ENCODE results near the gene BMP8A.
"Not testable (repeated sequence)": the region's sequence is repeated elsewhere in the genome, so short reads cannot be mapped to it uniquely, and the experiment has no call there.

BMP8A gene

GRCh38 chr1:39507230-39507928 is 15.9 kb downstream of the BMP8A start:
- no peak for DNase-seq

DNA sequence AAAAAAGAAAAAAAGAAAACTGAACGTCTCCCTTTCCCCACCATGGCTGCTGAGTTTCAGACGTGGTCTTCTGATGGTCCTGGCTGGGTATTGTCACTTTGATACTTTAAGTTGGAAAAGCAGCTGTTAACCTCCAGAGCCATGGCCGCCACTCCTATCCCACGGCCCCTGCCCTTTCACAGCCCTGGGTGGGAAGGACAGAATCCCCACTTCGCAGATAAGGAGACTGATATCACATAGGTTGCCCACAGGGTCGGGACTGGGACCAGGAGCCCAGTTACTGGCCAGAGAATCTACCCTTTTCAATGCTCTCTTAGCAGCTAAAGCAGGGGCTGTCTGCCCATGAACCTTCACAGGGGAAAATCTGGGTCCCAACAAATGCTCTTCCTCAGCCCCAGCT is 16.8 kb downstream of the BMP8A start:
- DNase-seq, result no peak

- DNase-seq, result no peak
Measured at GRCh38 chr1:39508857-39509305, 17.4 kb downstream of the BMP8A start.

- DNase-seq, result no peak
Measured at GRCh38 chr1:39509360-39510009, 18.0 kb downstream of the BMP8A start.

DNA sequence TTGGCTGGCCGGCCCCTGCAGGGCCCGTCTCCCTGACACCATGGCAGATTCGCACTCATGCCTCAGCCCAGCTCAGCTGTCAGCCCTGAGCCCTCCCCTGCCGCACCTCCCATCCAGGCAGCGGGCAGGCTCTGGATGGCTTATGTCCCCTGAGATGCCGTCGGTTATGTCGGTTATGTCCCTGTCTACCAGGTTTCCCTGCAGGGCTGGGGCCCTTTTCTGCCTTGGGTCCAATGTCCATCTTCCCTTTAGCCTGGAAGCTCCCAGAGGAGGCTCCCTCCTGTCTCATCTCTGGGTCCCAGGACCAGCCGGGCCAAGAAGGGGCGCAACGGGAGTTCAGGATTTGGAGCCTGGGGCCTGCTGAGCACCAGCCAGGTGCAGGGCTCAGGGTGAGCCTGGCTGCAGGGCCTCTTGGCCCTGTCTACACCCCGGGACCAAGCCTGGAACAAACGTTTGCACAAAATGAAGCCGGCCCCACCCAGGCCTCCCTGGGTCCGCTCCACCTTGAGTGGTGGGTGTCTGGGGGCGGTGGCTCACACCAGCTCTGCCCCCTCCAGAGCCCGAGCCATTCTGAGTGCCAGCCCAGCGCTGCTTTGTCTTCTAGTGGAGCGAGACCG is 19.2 kb downstream of the BMP8A start:
- not testable (repeated sequence) for DNase-seq

DNA sequence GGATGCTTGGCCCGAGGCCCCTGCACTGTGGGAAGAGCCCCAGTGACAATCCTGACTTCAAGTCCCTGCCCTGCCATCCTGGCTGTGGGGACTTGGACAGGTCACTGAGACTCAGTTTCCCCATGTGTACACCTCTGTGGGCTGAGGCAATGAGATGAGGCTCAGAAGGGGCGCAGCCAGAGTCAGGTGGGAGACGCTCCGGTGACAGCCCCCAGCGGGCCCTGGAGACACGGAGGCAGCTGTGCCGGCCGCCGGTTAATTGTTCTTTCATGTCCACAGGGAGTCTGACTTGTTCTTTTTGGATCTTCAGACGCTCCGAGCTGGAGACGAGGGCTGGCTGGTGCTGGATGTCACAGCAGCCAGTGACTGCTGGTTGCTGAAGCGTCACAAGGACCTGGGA is 20.0 kb downstream of the BMP8A start:
- DNase-seq, result not testable (repeated sequence)

DNA sequence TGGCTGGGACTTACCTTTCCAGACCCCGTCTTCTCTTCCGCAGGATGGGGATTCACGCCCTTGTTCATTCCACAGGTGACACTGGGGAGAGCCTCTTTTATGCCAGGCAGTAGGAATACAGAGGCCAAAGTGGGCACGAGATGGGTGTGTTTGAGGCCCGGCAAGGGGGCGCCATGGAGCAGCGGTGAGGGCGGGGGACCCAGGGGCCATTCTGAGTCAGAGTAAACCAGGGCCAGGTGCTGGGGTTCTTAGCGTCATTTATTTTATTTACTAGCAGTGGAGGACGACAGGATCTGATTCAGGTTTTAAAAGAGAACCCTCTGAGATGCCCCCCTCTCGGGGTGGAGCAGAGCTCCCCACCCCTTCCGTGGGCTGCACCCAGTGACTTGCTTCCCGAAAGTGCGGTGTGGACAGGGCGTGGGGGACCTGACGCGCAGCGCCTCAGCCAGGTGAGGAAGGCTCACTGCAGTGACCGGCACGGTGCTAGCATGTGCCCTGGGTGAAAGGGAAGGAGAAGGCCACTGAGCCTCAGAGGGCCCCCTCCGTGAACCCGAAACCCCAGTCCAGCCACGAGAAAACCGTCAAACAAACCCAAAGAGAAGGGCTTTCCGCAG is 20.9 kb downstream of the BMP8A start:
- DNase-seq, result not testable (repeated sequence)

DNA sequence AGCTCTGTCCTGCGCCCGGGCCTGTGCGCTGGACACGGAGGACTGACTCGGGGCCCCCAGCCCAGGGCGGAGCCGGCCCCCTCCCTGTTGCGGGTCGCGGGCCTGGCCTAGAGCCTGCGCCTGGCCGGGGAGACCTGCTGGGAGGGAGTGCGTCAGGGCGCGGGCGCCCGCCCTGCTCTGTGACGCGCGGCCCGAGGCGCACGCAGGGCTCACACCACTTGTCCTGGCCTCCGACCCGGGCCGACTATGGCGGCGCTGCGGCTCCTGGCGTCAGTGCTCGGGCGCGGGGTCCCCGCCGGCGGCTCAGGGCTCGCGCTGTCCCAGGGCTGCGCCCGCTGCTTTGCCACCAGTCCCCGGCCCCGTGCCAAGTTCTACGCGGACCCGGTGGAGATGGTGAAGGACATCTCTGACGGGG is 23.3 kb downstream of the BMP8A start:
- DNase-seq, result not testable (repeated sequence)

DNA sequence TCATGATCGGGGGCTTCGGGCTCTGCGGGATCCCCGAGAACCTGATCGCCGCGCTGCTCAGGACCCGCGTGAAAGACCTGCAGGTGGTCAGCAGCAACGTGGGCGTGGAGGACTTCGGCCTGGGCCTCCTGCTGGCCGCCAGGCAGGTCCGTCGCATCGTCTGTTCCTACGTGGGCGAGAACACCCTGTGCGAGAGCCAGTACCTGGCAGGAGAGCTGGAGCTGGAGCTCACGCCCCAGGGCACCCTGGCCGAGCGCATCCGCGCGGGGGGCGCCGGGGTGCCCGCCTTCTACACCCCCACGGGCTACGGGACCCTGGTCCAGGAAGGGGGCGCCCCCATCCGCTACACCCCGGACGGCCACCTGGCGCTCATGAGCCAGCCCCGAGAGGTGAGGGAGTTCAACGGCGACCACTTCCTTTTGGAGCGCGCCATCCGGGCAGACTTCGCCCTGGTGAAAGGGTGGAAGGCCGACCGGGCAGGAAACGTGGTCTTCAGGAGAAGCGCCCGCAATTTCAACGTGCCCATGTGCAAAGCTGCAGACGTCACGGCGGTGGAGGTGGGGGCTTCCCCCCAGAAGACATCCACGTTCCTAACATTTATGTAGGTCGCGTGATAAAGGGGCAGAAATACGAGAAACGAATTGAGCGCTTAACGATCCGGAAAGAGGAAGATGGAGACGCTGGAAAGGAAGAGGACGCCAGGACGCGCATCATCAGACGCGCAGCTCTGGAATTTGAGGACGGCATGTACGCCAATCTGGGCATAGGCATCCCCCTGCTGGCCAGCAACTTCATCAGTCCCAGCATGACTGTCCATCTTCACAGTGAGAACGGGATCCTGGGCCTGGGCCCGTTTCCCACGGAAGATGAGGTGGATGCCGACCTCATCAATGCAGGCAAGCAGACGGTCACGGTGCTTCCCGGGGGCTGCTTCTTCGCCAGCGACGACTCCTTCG is 24.0 kb downstream of the BMP8A start:
- DNase-seq, result not testable (repeated sequence)

DNA sequence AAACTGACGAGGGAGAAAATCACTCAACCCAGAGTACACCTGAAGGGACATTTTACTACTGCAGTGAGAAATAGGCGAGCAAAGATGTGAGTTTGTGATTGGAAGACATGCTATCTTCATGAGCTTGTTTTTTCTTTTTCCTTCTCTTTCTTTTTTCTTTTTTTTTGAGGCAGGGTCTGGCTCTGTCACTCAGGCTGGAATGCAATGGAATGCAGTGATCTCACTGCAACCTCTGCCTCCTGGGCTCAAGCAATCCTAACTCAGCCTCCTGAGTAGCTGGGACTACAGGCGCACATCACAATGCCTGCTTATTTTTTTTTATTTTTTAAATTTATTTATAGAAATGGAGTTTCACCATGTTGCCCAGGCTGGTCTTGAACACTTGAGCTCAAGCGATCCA is 25.4 kb downstream of the BMP8A start:
- DNase-seq, result not testable (repeated sequence)

DNA sequence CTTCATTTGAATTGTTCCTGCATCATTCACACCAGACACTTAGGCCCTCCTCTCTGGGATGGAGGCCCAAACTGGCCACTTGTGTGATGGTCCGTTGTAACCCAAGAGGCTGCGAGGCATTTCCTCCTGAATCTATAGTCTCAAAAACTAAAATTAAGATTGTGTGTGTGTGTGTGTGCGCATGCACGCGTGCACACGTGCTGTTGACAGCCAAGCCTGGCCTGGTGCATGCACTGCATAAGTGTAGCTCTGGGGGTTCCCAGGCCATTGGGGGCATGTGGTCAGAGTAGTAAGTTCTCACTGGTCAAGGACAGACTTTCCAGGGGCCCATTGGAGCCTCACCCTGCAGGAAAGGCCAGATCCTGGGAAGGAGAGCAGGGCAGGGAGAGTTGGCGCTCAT is 26.5 kb downstream of the BMP8A start:
- DNase-seq, result not testable (repeated sequence)

DNA sequence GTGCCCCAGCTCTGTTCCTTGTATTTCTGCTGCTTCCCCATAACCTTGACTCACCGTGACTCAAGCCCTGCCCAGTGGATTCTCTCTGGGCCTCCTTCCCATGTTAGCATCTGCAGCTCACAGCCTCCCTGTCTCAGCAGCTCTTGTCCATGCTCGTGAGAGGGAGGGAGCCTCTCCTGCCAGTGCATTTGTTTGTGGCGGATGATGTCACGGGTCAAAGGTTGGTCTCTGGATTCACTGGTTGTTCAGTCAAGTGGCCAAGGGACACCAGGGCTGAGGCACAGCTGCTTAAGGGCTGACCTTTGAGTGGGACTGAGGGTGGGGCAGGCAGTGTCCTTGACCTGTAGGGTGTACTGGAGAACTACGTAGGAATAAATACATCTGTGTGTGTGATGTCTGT is 27.9 kb downstream of the BMP8A start:
- DNase-seq, result not testable (repeated sequence)

- not testable (repeated sequence) for DNase-seq
Measured at GRCh38 chr1:39522221-39522620, 30.8 kb downstream of the BMP8A start.

DNA sequence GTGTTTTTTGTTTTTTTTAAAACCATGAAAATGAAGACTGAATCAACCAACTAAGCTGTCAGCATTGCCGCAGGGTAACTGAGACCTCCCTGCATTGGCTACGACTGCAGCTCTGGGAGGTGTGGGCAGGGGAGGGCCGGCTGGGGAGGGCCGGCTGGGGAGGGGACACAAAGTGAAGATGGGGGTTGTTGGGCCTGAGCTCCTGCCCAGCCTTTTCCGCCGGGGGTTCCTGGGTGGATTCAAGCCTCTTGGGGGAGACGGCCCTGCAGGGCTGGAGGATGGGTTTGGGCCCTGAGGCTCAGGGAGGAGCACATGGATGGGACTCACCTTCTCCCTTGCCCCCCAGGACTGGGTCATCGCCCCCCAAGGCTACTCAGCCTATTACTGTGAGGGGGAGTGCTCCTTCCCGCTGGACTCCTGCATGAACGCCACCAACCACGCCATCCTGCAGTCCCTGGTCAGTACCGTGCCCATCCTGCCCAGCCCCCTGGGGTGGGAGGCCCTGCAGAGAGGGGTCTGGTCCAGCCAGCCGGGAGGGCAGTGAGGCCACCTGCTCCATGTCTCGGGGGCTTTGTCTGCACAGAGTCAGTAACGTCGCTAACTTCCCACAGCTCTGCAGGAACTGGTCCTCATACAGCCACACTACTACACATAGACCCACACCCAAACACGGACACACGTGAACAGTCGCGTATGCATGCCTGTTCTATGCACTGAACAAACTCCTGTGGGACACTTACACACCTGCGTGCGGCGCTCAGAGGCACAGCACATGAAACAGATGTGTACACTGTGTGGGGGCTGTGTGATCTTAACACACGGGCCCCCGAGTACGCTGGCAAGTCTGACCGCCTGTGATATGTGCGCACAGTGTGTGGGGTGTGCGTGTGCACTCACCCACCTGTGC is 31.5 kb downstream of the BMP8A start:
- DNase-seq, result no peak

GRCh38 chr1:39524171-39524570 is 32.7 kb downstream of the BMP8A start:
- no peak for DNase-seq

DNA sequence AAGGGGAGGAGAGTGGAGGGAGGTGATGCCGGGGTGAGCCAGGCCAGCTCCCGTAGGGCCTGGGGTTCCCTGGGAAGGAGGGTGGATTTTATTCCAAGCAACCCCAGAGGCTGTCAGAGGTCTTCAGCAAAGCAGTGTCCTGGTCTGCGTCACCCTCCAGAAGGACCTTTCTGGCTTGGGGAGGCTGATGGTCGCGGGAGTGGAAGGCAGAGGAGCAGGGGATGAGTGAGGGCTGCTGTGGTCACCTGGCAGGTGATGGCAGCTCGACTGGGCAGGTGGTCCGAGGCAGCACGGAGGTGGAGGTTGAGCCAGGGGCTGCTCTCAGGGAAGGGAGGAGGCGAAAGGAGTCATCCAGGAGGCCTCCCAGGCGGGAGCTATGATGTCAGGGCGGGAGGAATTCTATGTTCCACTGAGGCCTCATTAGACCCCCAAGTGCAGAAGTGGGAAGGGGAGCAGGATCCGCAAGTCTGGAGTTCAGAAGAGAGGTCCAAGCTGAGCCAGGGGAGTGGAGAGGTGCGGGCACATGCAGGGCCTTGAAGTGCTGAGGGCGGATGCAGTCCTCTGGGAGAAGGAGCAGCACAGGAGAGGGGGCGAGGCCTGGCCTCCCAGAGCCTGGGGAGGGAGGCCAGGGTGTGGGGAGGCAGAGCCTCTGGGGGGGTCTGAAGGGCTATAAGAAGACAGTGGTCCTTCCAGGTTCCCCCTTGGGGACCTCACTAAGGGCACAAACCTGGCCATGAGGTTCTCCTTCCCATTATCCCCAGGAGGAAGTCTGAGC is 33.3 kb downstream of the BMP8A start:
- DNase-seq, result no peak

DNA sequence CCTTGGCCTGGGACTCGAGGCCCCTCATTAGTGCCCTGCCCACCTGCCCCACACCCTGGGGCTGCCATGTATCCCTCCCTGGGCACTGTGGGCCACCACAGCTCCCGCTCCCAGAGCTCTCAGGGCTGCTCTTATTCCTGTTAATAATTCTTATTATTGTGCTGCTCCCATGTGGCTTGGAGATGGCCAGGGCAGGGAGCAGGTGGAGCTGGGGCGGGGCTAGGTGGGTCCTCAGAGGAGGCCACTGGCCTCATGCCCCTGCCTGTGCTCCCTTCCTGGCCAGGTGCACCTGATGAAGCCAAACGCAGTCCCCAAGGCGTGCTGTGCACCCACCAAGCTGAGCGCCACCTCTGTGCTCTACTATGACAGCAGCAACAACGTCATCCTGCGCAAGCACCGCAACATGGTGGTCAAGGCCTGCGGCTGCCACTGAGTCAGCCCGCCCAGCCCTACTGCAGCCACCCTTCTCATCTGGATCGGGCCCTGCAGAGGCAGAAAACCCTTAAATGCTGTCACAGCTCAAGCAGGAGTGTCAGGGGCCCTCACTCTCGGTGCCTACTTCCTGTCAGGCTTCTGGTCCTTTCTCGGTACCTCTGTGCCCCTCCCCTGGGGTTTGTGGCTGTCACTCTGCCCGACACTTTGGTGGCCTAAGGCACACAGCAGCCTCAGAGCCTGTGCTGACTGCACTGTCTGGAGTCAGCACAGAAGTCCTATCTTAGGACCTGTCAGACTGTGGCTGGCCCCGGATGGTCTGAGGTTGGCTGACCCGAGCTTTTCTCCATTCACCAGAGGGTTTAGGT is 34.1 kb downstream of the BMP8A start:
- no peak for DNase-seq

GRCh38 chr1:39526466-39527189 is 35.2 kb downstream of the BMP8A start:
- no peak for DNase-seq

- DNase-seq, result not testable (repeated sequence)
Measured at GRCh38 chr1:39527190-39527579, 35.7 kb downstream of the BMP8A start.
